ENCODE measurements around the gene FBXW4. TPM values are rescaled to one million over a fixed set of nuclear protein-coding genes. Genes with fewer than 3 reads are reported as not detected.
A peak's percentile ranks its signal among the peaks of the same experiment; 100 is the strongest.

The FBXW4 gene
- total RNA-seq, 2 donors from 2014 or later = 61.3 to 92.2 TPM

DNA sequence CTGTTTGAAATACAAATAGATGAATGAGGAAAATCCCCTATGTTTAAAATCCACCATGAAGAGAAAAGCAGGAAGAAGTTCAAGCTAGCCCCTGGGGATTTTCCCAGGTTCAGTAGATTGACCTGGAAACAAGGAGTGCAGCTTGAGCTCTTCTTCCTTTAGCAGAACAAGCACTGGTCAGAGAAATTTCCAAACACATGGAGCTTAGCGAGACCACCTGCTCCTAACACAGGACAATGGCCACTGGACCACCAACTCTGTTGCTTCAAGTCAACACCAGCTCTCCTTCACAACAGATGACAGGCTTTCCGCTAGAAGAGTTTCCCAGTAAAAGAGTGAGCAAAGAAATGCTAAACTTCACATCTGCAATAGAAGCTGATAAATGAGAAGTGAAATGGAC lies 9.4 kb upstream of the FBXW4 start:
- no peak for TF ChIP-seq POLR2A (IDR thresholded peaks at IDR 0.05)
- TF ChIP-seq, protein P1, sequence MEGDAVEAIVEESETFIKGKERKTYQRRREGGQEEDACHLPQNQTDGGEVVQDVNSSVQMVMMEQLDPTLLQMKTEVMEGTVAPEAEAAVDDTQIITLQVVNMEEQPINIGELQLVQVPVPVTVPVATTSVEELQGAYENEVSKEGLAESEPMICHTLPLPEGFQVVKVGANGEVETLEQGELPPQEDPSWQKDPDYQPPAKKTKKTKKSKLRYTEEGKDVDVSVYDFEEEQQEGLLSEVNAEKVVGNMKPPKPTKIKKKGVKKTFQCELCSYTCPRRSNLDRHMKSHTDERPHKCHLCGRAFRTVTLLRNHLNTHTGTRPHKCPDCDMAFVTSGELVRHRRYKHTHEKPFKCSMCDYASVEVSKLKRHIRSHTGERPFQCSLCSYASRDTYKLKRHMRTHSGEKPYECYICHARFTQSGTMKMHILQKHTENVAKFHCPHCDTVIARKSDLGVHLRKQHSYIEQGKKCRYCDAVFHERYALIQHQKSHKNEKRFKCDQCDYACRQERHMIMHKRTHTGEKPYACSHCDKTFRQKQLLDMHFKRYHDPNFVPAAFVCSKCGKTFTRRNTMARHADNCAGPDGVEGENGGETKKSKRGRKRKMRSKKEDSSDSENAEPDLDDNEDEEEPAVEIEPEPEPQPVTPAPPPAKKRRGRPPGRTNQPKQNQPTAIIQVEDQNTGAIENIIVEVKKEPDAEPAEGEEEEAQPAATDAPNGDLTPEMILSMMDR (IDR thresholded peaks at IDR 0.05) = no peak
- no peak for TF ChIP-seq POLR2AphosphoS5 (IDR thresholded peaks at IDR 0.05)
- no peaks in the 10 kb centered on the region for H3K4me1 ChIP-seq (replicated peaks)
- no peak for DNase-seq (ENCODE audit: low spot score)
- 85% methylated on average over 2 of the region's 2 CpGs for WGBS
- H3K27me3 ChIP-seq (replicated peaks; ENCODE audit: insufficient read depth) = no peaks in the 10 kb centered on the region
- no peak overlapping the region for H3K27ac ChIP-seq
- H3K4me3 ChIP-seq = no peak overlapping the region
- H3K9me3 ChIP-seq = no peaks in the 10 kb centered on the region
- intact Hi-C loops (cut with DNase I) = no loop called here
- no peaks in the 10 kb centered on the region for H3K36me3 ChIP-seq

DNA sequence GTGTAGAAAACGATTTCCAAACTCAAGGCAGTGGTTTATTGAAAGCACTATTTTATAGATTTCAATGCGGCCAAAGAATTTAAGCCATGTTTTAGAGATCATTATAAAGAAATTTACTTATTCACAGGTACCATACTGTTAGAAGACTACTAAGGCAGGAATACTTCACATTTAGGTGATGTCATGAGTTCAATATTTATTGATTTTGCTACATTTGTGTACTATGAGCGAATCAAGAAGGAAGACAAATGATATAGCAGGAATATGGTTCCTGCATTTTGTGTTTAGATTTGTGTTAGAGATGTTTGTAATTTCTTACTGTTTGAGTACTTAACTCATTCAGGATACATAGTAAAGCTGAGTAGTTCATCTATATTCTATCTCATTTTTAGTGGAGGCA lies 1.7 kb upstream of the FBXW4 start:
- Histone ChIP-seq H3K9me3 (no peaks in the 10 kb centered on the region), H3K4me3 (no peak overlapping the region), H3K36me3 (no peaks in the 10 kb centered on the region), H3K27me3 (replicated peaks; ENCODE audit: insufficient read depth) (no peaks in the 10 kb centered on the region), H3K27ac (no peak overlapping the region), H3K4me1 (replicated peaks) (peaks cover 10% of the 10 kb centered on the region)
- WGBS = 81% methylated on average over 3 of the region's 3 CpGs
- intact Hi-C loops (cut with DNase I) = loop anchor here (10.0 kb wide), 2 partner anchors 92 to 702 kb away; partner anchors contain the start of gene LZTS2
- DNase-seq (ENCODE audit: low spot score) = no peak
- TF ChIP-seq POLR2A (IDR thresholded peaks at IDR 0.05) (no peak), POLR2AphosphoS5 (IDR thresholded peaks at IDR 0.05) (no peak)
- TF ChIP-seq, protein P1 (IDR thresholded peaks at IDR 0.05) = no peak

DNA sequence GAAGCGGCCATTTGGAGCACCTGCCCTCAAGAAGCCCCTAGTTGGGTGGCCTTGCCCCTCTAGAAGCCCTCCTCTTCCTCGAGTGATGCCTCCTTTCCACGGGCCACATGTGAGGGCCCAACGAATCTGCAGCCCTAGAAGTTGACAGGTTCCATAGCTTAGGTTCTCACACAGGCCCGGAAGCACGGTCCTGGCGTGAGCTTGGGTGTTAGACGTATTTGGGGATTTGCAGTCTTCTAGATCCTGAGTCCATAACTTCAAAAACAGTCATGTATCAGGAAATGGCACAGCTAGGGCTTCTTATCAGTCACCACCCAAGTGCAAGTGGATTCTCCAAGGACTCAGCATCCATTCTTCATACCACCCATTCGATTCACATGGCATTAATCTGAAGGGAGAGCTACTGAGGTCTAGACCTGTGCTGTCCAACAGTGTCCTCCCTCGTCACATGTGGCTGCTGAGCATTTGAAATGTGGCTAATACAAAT lies 477 bp upstream of the FBXW4 start:
- WGBS = 71% methylated on average over 10 of the region's 10 CpGs

DNA sequence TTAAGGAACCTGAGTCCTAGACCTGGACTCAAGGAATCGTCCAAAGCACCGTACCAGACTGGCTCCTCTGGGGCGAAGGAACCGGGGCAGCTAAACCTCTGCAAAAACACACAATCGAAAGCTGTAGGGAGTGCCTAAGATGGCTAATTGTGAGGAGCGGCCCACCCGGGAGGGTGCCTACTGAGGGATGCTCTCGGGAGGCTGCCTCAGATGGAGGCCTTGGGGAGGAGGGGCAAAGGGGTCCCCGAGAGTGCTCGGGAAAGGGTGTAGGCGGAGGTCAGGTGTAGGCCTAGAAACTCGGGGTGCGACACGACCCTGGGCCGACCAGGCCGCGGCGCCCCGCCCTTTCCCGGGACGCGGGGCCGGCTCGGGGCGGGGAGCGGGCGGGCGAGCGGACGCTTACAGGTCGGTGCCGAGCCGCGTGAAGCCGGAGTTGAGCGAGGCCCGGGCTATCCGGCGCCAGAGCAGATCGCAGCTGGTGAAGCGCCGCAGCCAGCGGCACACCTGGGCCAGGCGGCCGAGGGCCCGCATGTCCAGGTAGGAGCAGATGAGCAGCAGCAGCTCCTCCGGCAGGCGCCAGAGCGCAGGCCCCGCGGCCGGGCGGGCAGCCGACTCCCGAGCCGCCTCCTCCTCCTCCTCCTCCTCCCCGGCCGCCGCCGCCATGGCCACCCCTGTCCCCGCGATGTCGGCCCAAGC lies 844 bp downstream of the FBXW4 start:
- TF ChIP-seq POLR2A (IDR thresholded peaks at IDR 0.05) = peak; percentile 23
- TF ChIP-seq, protein P1 (IDR thresholded peaks at IDR 0.05) = no peak
- peak; percentile 60 for DNase-seq (ENCODE audit: low spot score)
- intact Hi-C loops (cut with DNase I) = loop anchor here (10.0 kb wide), 2 partner anchors 89 to 699 kb away; partner anchors contain the start of gene LZTS2
- H3K4me1 ChIP-seq (replicated peaks) = peaks cover 10% of the 10 kb centered on the region
- H3K36me3 ChIP-seq = no peaks in the 10 kb centered on the region
- no peaks in the 10 kb centered on the region for H3K9me3 ChIP-seq
- under 1% methylated on average over 58 of the region's 63 CpGs for WGBS
- H3K27me3 ChIP-seq (replicated peaks; ENCODE audit: insufficient read depth) = no peaks in the 10 kb centered on the region
- H3K4me3 ChIP-seq = peak overlapping the region; percentile 85 to 87
- H3K27ac ChIP-seq = peak overlapping the region; percentile 97 to 99

More for the DNA sequence above, 477 bp upstream of the FBXW4 start:
- Histone ChIP-seq H3K27me3 (replicated peaks; ENCODE audit: insufficient read depth) (no peaks in the 10 kb centered on the region), H3K9me3 (no peaks in the 10 kb centered on the region), H3K4me1 (replicated peaks) (peaks cover 10% of the 10 kb centered on the region), H3K36me3 (no peaks in the 10 kb centered on the region), H3K4me3 (peak overlapping the region; percentile 85 to 87), H3K27ac (peak overlapping the region; percentile 97 to 99)
- DNase-seq (ENCODE audit: low spot score) = no peak
- intact Hi-C loops (cut with DNase I) = loop anchor here (10.0 kb wide), 2 partner anchors 91 to 701 kb away; partner anchors contain the start of gene LZTS2
- TF ChIP-seq POLR2A (IDR thresholded peaks at IDR 0.05) = no peak
- TF ChIP-seq, protein P1 (IDR thresholded peaks at IDR 0.05) = no peak
- no peak for TF ChIP-seq POLR2AphosphoS5 (IDR thresholded peaks at IDR 0.05)

DNA sequence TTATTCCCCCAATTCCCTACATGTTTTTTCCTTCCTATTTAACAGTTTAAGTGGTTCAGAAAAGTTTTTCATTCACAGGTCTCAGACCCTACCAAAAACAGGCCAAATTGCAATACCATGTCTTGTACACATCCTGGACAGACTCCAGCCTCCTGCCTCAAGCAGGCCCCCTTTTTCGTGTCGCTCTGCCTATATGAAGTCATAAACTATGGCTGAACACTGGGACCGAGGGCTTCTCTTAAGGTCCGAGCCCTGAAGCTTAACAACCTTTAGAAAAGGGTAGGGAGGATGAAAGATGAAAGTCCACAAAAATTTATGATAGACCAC lies 1.4 kb downstream of the FBXW4 start:
- H3K4me3 ChIP-seq = peak overlapping the region; percentile 85 to 87

More for the DNA sequence above, 1.4 kb downstream of the FBXW4 start:
- Histone ChIP-seq H3K9me3 (no peaks in the 10 kb centered on the region), H3K27ac (peak overlapping the region; percentile 97 to 99), H3K27me3 (replicated peaks; ENCODE audit: insufficient read depth) (no peaks in the 10 kb centered on the region), H3K4me1 (replicated peaks) (peaks cover 10% of the 10 kb centered on the region), H3K36me3 (no peaks in the 10 kb centered on the region)
- TF ChIP-seq POLR2AphosphoS5 (IDR thresholded peaks at IDR 0.05) = no peak
- TF ChIP-seq, protein P1 (IDR thresholded peaks at IDR 0.05) = no peak
- no peak for TF ChIP-seq POLR2A (IDR thresholded peaks at IDR 0.05)
- intact Hi-C loops (cut with DNase I) = loop anchor here (10.0 kb wide), 2 partner anchors 89 to 699 kb away; partner anchors contain the start of gene LZTS2
- peak; percentile 8 for DNase-seq (ENCODE audit: low spot score)
- WGBS = 6% methylated on average over 4 of the region's 4 CpGs

Data from prostate gland (tissue), 2 donors.